IMR-90 (cell line): ENCODE data around the gene NOXO1. TPM values are rescaled to one million over a fixed set of nuclear protein-coding genes. Genes with fewer than 3 reads are reported as not detected.

ENCODE experiments used
- ATAC-seq: fragments of 200-7000 bp; cut with Tn5 transposase; 2 replicates; pipeline ENCODE4 v1.9.1; 2020; ENCODE audit warnings: low read depth, mild to moderate bottlenecking, moderate library complexity
- BruUV-seq: library from RNA; stranded (reverse); fragments of 400-500 nt; replicated peaks from 2 replicates; lab custom pipeline; 2021; lab: Mats Ljungman, UMichigan
- CTCF ChIA-PET: fragments of 300-600 bp; formaldehyde crosslinking; extraction: SDS; loops from one replicate; lab custom pipeline; 2021; ENCODE audit warnings: antibody characterized with exemption; lab: Yijun Ruan, JAX
- POLR2A ChIA-PET: fragments of 300-600 bp; sonication (Branson Sonifier 250); formaldehyde crosslinking; loops from one replicate; lab custom pipeline; 2022; ENCODE audit warnings: antibody characterized with exemption; ENCODE audit not compliant: unreplicated experiment; lab: Charles Lee
- DNase-seq: peaks from one replicate; pipeline ENCODE4 v3.0.0; 2013
- H2AFZ ChIP-seq: replicated peaks from 2 replicates; pipeline ENCODE3; 2013; ENCODE audit warnings: low read length, mild to moderate bottlenecking; ENCODE audit not compliant: poor library complexity
- H2AK5ac ChIP-seq: 2 replicates; pipeline ENCODE4 v1.6.1; 2013; ENCODE audit warnings: low read depth, low read length, inconsistent platforms
- H2AK9ac ChIP-seq: replicated peaks from 2 replicates; pipeline ENCODE3; 2013; ENCODE audit warnings: mild to moderate bottlenecking, low read depth, low read length, moderate library complexity; ENCODE audit not compliant: poor library complexity
- H2BK120ac ChIP-seq: 2 replicates; pipeline ENCODE4 v1.6.1; 2013; ENCODE audit warnings: low read depth, low read length, inconsistent platforms
- H2BK15ac ChIP-seq: 3 replicates; pipeline ENCODE4 v1.6.1; 2013; ENCODE audit warnings: low read depth, low read length, inconsistent platforms
- H2BK20ac ChIP-seq: 2 replicates; pipeline ENCODE4 v1.6.1; 2013; ENCODE audit warnings: low read depth, mild to moderate bottlenecking, inconsistent platforms, low read length, moderate library complexity
- H2BK5ac ChIP-seq: 2 replicates; pipeline ENCODE4 v1.6.1; 2013; ENCODE audit warnings: mild to moderate bottlenecking, low read depth, low read length, inconsistent platforms; ENCODE audit not compliant: poor library complexity, severe bottlenecking
- H3K14ac ChIP-seq: replicated peaks from 2 replicates; pipeline ENCODE4 v1.6.1; 2013; ENCODE audit warnings: low read depth, low read length, inconsistent platforms
- H3K18ac ChIP-seq: 2 replicates; pipeline ENCODE4 v1.6.1; 2013; ENCODE audit warnings: low read depth, low read length, control low read depth
- H3K23ac ChIP-seq: 2 replicates; pipeline ENCODE4 v1.6.1; 2013; ENCODE audit warnings: low read depth, low read length, inconsistent platforms
- H3K27ac ChIP-seq: 2 replicates; pipeline ENCODE4 v1.5.1; 2013; ENCODE audit warnings: mild to moderate bottlenecking, control low read depth, low read length; ENCODE audit not compliant: insufficient read depth
- H3K27me3 ChIP-seq: 2 replicates; pipeline ENCODE4 v1.6.1; 2013; ENCODE audit warnings: low read length; ENCODE audit not compliant: control insufficient read depth, insufficient read depth
- H3K36me3 ChIP-seq: 2 replicates; pipeline ENCODE4 v1.6.1; 2013; ENCODE audit warnings: low read length, mixed read lengths; ENCODE audit not compliant: control insufficient read depth, insufficient read depth
- H3K4ac ChIP-seq: 2 replicates; pipeline ENCODE4 v1.6.1; 2013; ENCODE audit warnings: low read depth, low read length, inconsistent platforms
- H3K4me1 ChIP-seq: 2 replicates; pipeline ENCODE4 v1.6.1; 2013; ENCODE audit warnings: low read length, mixed read lengths; ENCODE audit not compliant: control insufficient read depth, insufficient read depth
- H3K4me2 ChIP-seq: 2 replicates; pipeline ENCODE4 v1.6.1; 2013; ENCODE audit warnings: low read depth, mild to moderate bottlenecking, control low read depth, low read length, moderate library complexity
- H3K4me3 ChIP-seq: 2 replicates; pipeline ENCODE4 v1.5.1; 2013; ENCODE audit warnings: low read depth, mild to moderate bottlenecking, control low read depth, low read length, moderate library complexity; ENCODE audit not compliant: insufficient read depth
- H3K56ac ChIP-seq: 2 replicates; pipeline ENCODE4 v1.6.1; 2013; ENCODE audit warnings: low read length, inconsistent platforms; ENCODE audit not compliant: insufficient read depth; ENCODE audit errors: extremely low read depth
- H3K79me1 ChIP-seq, 2 experiments: 2 replicates each; pipeline ENCODE4 v1.6.1; 2013; ENCODE audit warnings: low read length in 2 of 2, inconsistent platforms in 1 of 2, low read depth in 1 of 2
- H3K9ac ChIP-seq: 2 replicates; pipeline ENCODE4 v1.6.1; 2013; ENCODE audit warnings: low read depth, low read length, control low read depth
- H3K9me1 ChIP-seq: 2 replicates; pipeline ENCODE4 v1.6.1; 2013; ENCODE audit warnings: low read length, inconsistent platforms; ENCODE audit not compliant: insufficient read depth
- H3K9me3 ChIP-seq: 2 replicates; pipeline ENCODE4 v1.6.1; 2013; ENCODE audit warnings: low read length; ENCODE audit not compliant: control insufficient read depth, insufficient read depth
- H4K20me1 ChIP-seq: 2 replicates; pipeline ENCODE4 v1.6.1; 2013; ENCODE audit warnings: low read length, inconsistent platforms; ENCODE audit not compliant: insufficient read depth
- H4K5ac ChIP-seq: 2 replicates; pipeline ENCODE4 v1.6.1; 2013; ENCODE audit warnings: mild to moderate bottlenecking, low read depth, low read length, control low read depth
- H4K8ac ChIP-seq, 2 experiments: 2 replicates each; pipeline ENCODE4 v1.6.1; 2013; ENCODE audit warnings: low read depth in 2 of 2, low read length in 2 of 2, control low read depth in 1 of 2, inconsistent platforms in 1 of 2
- H4K91ac ChIP-seq: 2 replicates; pipeline ENCODE4 v1.6.1; 2013; ENCODE audit warnings: low read depth, low read length, inconsistent platforms; ENCODE audit not compliant: insufficient read depth
- BHLHE40 ChIP-seq: fragments of 150-350 bp; IDR thresholded peaks from 2 replicates; pipeline ENCODE4 v1.6.1; 2016; ENCODE audit warnings: mild to moderate bottlenecking, low read depth, low read length
- FOS ChIP-seq: fragments of 150-350 bp; IDR thresholded peaks from 2 replicates; pipeline ENCODE4 v1.6.1; 2016; ENCODE audit warnings: low read depth, low read length
- MAFK ChIP-seq: IDR thresholded peaks from 2 replicates; pipeline ENCODE4 v1.6.1; 2012; ENCODE audit warnings: low read depth, low read length, improper control_type of control experiment
- MAZ ChIP-seq: IDR thresholded peaks from 2 replicates; pipeline ENCODE4 v1.6.1; 2012; ENCODE audit warnings: low read depth, mild to moderate bottlenecking, low read length, improper control_type of control experiment, moderate library complexity, borderline replicate concordance
- MXI1 ChIP-seq: IDR thresholded peaks from 2 replicates; pipeline ENCODE4 v1.6.1; 2012; ENCODE audit warnings: low read depth, mild to moderate bottlenecking, low read length, moderate library complexity, borderline replicate concordance
- NFE2L2 ChIP-seq: fragments of 150-350 bp; IDR thresholded peaks from 2 replicates; pipeline ENCODE4 v1.6.1; 2016; ENCODE audit warnings: low read depth, mild to moderate bottlenecking, low read length
- POLR2A ChIP-seq: IDR thresholded peaks from 2 replicates; pipeline ENCODE4 v1.6.1; 2012; ENCODE audit warnings: mild to moderate bottlenecking, low read depth, low read length
- RCOR1 ChIP-seq: IDR thresholded peaks from 2 replicates; pipeline ENCODE4 v1.6.1; 2012; ENCODE audit warnings: mild to moderate bottlenecking, low read length, improper control_type of control experiment; ENCODE audit not compliant: insufficient replicate concordance
- RFX5 ChIP-seq: IDR thresholded peaks from 2 replicates; pipeline ENCODE4 v1.8.0; 2012; ENCODE audit warnings: low read depth, mild to moderate bottlenecking, low read length, moderate library complexity
- WGBS, 2 experiments: methylation state at CpG; one replicate each; pipeline versions ENCODE4 v1.1.5 to v1.1.7; 2013; ENCODE audit warnings: missing lambda C conversion rate in 2 of 2; ENCODE audit not compliant: insufficient read length in 1 of 2; ENCODE audit errors: extremely low coverage in 2 of 2; 5-methylcytosine and 5-hydroxymethylcytosine counted together
- dilution Hi-C: fragments of 300-500 bp; cut with HindIII; formaldehyde crosslinking; loops from one replicate; pipeline ENCODE4 v1.14.3; 2018; ENCODE audit warnings: low sequenced_read_pairs; ENCODE audit not compliant: unreplicated experiment
- in situ Hi-C: fragments of 300-500 bp; cut with MboI; formaldehyde crosslinking; loops from 3 replicates; pipeline ENCODE4 v1.14.3; 2019; ENCODE audit warnings: low sequenced_read_pairs, inconsistent platforms, mixed read lengths
- intact Hi-C: fragments of 100-400 bp; cut with micrococcal nuclease; formaldehyde crosslinking; loops from 2 replicates; pipeline ENCODE4 v1.10.0; 2022
- polyA plus RNA-seq, 3 experiments: library from polyadenylated mRNA; depleted of rRNA; stranded (reverse); fragments of >200 nt; gene quantifications; 2 replicates each; pipeline ENCODE4 v1.2.3, GENCODE V29; 2012; ENCODE audit warnings: low replicate concordance in 1 of 3
- total RNA-seq: library from RNA; depleted of rRNA; stranded (reverse); fragments of >200 nt; gene quantifications from 2 replicates; pipeline ENCODE4 v1.2.3, GENCODE V29; 2012
- TF ChIP-seq, protein P1 (sequence below): fragments of 150-350 bp; IDR thresholded peaks from 2 replicates; pipeline ENCODE4 v1.6.1; 2016; ENCODE audit warnings: low read depth, mild to moderate bottlenecking, low read length, moderate library complexity, borderline replicate concordance
- TF ChIP-seq, protein P2 (sequence below): conservative IDR thresholded peaks from 2 replicates; pipeline ENCODE4 v1.5.1; 2012; ENCODE audit warnings: mild to moderate bottlenecking, low read depth, low read length, improper control_type of control experiment

NOXO1 gene
- total and polyA plus RNA-seq, 2 of the 4 experiments (the other 2 are of a cell fraction) = 0.56 TPM; not detected in 1

DNA sequence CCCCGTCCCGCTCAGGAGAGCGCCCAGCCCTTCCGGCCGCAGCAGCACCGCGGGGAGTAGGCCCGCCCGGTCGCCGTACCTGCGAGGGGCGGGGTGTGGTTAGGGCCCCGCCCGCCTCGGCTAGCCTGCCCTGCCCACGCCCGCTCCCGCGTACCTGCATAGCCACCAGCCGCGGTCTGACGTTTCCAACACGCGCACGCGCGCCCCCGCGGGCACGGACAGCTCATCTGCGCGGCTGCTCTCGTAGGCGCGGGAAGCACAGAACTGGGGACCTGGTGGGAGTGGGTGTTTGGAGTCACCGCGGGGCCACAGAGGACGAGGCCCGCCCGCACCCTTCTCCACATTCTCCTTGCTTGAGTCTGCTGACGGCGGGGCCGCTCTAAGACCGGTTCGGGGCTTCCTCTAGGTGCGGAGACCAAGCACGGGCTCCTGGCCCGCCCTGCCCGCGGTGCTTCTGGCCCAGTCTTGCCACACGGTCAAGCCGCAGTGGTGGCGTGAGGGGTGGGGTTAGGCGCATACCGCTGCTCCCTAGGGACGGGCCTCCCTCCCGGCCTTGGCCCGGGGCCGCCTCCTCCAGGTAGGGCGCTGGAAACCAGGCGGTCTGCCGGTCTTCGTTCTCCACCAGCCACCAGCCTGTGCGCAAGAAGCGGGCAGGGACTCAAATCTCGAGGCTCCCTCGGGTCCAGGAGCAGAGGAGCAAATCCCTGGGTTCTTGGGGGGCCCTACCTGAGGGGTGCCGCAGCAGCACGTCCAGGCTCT, 1.8 kb downstream of the NOXO1 start (continued):
- no peak for TF ChIP-seq BHLHE40

DNA sequence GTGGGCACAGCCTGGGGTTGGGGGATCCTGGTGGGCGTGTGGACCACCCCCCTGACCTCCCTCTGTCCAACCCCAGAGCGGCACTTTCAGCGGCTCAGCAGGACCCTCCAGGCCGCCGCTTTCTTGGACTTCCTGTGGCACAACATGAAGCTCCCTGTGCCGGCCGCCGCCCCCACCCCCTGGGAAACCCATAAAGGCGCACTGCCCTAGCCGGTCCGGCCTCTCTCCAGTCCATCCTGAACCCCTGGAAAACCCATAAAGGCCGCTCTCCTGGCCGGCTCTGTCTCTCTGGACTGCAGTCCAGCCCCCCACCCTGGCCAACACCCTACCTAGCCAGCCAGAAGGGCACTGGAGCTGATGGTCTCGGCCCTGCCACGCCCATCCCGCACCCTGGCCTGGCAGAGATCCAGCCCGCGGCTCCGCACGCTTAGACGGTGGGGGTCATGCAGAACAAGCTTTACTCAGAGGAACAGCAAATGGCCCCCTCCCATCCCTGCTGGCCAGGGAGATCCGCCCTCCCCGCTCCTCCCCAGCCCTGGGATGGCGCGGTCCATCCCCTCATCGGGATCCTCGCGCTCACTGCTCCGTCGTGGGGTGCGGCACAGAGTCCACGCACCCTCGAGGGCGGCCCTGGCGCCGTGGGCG, 2.7 kb downstream of the NOXO1 start:
- Histone ChIP-seq H3K9me1 (no peaks in the 10 kb centered on the region), H3K4ac (no peak overlapping the region), H3K4me2 (no peak overlapping the region), H2BK15ac (no peak overlapping the region), H2AFZ (no peak overlapping the region), H3K9me3 (no peaks in the 10 kb centered on the region), H2BK5ac (no peak overlapping the region), H2AK9ac (no peak overlapping the region), H3K36me3 (peaks cover 48% of the 10 kb centered on the region), H2BK20ac (no peak overlapping the region), H3K4me1 (no peaks in the 10 kb centered on the region), H4K5ac (no peak overlapping the region), H3K27me3 (peaks cover 31% of the 10 kb centered on the region; the same call in 1 of the 2 replicates), H3K18ac (no peak overlapping the region), H3K23ac (no peak overlapping the region), H3K27ac (no peak overlapping the region), H3K9ac (no peak overlapping the region), H3K56ac (no peak overlapping the region), H4K91ac (no peak overlapping the region), H4K20me1 (no peaks in the 10 kb centered on the region; the same call in none of the 2 replicates), H3K14ac (no peak overlapping the region), H2BK120ac (no peak overlapping the region), H4K8ac (no peak overlapping the region), H2AK5ac (no peak overlapping the region), H3K4me3 (no peak overlapping the region), H3K79me1 (peaks cover 0 to 8% of the 10 kb centered on the region in 2 experiments; a peak in 1 of 4 replicates)
- BruUV-seq = no TSS peak
- in situ Hi-C loops (no loop called here), intact Hi-C loops (no loop called here), dilution Hi-C loops (no loop called here)
- no peak for ATAC-seq
- ChIA-PET CTCF (no interaction called here), POLR2A (no interaction called here)
- 93% methylated on average over 9 of the region's 37 CpGs; no CpG with 5 or more reads in 1 of the 2 experiments for WGBS, 2 experiments
- DNase-seq = no peak
- TF ChIP-seq NFE2L2 (no peak), MAFK (no peak), RCOR1 (no peak), MXI1 (no peak), BHLHE40 (no peak), FOS (no peak), MAZ (no peak), POLR2A (no peak), RFX5 (no peak)
- TF ChIP-seq, protein P1, sequence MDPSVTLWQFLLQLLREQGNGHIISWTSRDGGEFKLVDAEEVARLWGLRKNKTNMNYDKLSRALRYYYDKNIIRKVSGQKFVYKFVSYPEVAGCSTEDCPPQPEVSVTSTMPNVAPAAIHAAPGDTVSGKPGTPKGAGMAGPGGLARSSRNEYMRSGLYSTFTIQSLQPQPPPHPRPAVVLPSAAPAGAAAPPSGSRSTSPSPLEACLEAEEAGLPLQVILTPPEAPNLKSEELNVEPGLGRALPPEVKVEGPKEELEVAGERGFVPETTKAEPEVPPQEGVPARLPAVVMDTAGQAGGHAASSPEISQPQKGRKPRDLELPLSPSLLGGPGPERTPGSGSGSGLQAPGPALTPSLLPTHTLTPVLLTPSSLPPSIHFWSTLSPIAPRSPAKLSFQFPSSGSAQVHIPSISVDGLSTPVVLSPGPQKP = no peak
- TF ChIP-seq, protein P2, sequence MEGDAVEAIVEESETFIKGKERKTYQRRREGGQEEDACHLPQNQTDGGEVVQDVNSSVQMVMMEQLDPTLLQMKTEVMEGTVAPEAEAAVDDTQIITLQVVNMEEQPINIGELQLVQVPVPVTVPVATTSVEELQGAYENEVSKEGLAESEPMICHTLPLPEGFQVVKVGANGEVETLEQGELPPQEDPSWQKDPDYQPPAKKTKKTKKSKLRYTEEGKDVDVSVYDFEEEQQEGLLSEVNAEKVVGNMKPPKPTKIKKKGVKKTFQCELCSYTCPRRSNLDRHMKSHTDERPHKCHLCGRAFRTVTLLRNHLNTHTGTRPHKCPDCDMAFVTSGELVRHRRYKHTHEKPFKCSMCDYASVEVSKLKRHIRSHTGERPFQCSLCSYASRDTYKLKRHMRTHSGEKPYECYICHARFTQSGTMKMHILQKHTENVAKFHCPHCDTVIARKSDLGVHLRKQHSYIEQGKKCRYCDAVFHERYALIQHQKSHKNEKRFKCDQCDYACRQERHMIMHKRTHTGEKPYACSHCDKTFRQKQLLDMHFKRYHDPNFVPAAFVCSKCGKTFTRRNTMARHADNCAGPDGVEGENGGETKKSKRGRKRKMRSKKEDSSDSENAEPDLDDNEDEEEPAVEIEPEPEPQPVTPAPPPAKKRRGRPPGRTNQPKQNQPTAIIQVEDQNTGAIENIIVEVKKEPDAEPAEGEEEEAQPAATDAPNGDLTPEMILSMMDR = no peak
